ENCODE results near the gene VPS13D. TPM values are rescaled to one million over a fixed set of nuclear protein-coding genes. Genes with fewer than 3 reads are reported as not detected.

VPS13D gene
- total and polyA plus RNA-seq, 2 donors from 2014 or later, result 19.4 to 75.8 TPM

DNA sequence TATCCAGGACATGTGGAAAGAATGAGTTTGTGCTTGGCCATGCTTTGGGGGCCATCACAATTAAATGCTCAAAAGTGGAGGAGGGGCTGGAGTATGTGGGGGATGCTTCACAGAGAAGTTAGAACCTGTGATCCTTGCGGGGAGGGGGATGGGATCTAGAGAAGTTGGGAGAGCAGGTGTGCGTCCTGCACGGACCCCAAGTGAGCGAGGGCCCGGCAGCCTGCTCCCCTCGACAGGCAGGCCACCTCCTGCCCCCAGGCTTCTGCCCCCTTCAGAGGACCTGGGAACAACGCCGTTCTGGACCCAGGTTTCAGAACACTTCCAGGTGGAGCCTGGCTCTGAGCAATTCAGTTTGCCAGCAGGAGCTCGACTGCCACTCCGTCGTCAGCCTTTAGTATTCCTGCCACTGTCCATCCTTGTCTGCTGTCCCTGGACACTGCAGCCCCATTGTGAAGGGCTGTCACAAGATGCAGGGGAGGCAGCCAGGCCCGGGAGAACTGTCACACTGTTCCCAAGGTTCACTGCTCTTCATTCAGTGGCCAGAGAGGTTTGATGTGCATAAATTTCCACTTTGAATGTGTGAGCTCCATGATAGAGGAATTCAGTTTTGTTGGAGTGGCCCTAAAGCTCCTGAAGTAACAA lies 275.9 kb downstream of the VPS13D start:
- no peaks in the 10 kb centered on the region for H3K4me1 ChIP-seq (ENCODE audit: control insufficient read depth in 2 of 3, insufficient read depth in 2 of 3, low read depth in 1 of 3, low read length in 3 of 3)
- peak in 1 of 5 donors; percentile 55 for DNase-seq
- no peaks in the 10 kb centered on the region for H3K9me3 ChIP-seq (ENCODE audit: control insufficient read depth in 2 of 3, insufficient read depth in 1 of 3, low read length in 3 of 3)
- no peak overlapping the region for H3K27ac ChIP-seq (ENCODE audit: low read depth in 2 of 2, low read length in 2 of 2)
- no peaks in the 10 kb centered on the region for H3K27me3 ChIP-seq (ENCODE audit: control insufficient read depth, insufficient read depth, low read length)
- H3K36me3 ChIP-seq (ENCODE audit: control insufficient read depth in 2 of 3, insufficient read depth in 3 of 3, low read length in 3 of 3), result peaks cover 2 to 14% (median 11%) of the 10 kb centered on the region in 3 donors
- no peak for FAIRE-seq
- H3K9ac ChIP-seq (ENCODE audit: low read length in 3 of 3), result no peak overlapping the region
- no peak overlapping the region for H3K4me3 ChIP-seq (ENCODE audit: low read length in 3 of 3)
- intact Hi-C loops (cut with DNase I), result no loop called here
- TF ChIP-seq, protein P1, sequence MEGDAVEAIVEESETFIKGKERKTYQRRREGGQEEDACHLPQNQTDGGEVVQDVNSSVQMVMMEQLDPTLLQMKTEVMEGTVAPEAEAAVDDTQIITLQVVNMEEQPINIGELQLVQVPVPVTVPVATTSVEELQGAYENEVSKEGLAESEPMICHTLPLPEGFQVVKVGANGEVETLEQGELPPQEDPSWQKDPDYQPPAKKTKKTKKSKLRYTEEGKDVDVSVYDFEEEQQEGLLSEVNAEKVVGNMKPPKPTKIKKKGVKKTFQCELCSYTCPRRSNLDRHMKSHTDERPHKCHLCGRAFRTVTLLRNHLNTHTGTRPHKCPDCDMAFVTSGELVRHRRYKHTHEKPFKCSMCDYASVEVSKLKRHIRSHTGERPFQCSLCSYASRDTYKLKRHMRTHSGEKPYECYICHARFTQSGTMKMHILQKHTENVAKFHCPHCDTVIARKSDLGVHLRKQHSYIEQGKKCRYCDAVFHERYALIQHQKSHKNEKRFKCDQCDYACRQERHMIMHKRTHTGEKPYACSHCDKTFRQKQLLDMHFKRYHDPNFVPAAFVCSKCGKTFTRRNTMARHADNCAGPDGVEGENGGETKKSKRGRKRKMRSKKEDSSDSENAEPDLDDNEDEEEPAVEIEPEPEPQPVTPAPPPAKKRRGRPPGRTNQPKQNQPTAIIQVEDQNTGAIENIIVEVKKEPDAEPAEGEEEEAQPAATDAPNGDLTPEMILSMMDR (IDR thresholded peaks at IDR 0.05; ENCODE audit: borderline replicate concordance, extremely low read depth, insufficient read depth), result no peak

DNA sequence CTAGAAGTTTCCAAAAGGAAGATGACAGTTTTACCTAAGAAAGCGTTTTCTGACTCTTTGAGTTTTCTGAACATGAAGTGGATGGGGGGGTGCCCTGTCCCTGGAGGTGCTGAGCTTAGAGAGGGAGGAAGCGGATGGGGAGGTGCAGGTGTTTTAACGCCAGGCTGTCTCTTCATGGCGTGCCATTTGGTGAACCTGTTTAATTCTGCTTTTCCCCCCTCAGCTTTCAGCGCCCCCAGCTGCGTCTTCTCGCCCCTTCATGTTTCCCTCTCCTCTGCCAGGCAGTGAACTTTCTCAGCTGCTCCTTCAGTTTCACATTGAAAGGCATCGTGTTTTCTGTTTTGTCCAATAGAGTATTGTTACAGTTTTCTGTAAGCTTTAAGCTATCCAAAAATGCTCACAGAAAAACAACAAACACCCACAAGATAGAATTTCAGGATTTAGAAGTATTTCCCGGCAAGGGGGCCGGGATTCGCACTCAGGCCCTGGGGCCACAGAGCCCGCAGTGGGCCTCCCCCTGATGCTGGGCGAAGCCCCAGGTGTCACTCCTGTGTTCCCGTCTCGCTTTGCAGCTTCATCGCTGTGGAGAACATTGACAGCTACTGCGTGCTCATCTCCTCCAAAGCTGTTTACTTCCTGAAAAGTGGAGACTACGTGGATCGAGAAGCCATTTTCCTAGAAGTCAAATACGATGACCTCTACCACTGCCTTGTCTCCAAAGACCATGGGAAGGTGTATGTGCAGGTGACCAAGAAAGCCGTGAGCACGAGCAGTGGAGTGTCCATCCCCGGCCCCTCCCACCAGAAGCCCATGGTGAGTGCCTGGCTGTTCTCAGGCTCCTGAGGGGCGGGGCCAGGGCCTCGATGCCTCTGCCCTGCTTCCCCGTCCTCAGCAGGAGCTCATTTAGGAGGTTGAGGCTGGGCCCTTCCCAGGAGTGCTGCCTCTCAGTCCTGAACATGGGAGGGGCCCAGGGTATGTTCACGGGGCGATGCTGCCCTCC lies 276.8 kb downstream of the VPS13D start:
- intact Hi-C loops (cut with DNase I), result no loop called here
- TF ChIP-seq, protein P1 (IDR thresholded peaks at IDR 0.05; ENCODE audit: borderline replicate concordance, extremely low read depth, insufficient read depth), result no peak
- Histone ChIP-seq H3K9me3 (ENCODE audit: control insufficient read depth in 2 of 3, insufficient read depth in 1 of 3, low read length in 3 of 3) (no peaks in the 10 kb centered on the region), H3K9ac (ENCODE audit: low read length in 3 of 3) (no peak overlapping the region), H3K4me1 (ENCODE audit: control insufficient read depth in 2 of 3, insufficient read depth in 2 of 3, low read depth in 1 of 3, low read length in 3 of 3) (no peaks in the 10 kb centered on the region), H3K27me3 (ENCODE audit: control insufficient read depth, insufficient read depth, low read length) (no peaks in the 10 kb centered on the region), H3K36me3 (ENCODE audit: control insufficient read depth in 2 of 3, insufficient read depth in 3 of 3, low read length in 3 of 3) (peaks cover 2 to 14% (median 9%) of the 10 kb centered on the region in 3 donors), H3K4me3 (ENCODE audit: low read length in 3 of 3) (no peak overlapping the region), H3K27ac (ENCODE audit: low read depth in 2 of 2, low read length in 2 of 2) (no peak overlapping the region)
- DNase-seq (no peak), FAIRE-seq (no peak)

DNA sequence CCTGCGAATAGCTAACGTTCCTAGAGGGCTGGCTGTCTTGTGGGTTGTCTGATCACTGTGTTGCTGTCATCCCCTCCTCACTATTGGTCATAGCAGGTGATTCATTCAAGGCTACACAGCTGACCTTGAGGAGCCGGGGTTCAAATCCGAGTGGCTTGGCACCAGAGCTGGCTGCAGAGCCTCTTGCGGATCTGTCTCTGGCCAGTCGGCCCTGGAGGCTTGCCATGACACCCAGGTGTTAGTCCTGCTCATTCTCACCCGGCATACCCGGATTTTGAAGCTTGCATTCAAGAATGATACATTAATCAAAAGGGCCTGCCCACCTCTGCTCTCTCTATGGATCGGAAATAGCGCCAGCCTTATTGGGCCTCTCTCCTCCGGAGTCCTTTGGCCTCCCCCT lies 277.8 kb downstream of the VPS13D start:
- H3K27ac ChIP-seq (ENCODE audit: low read depth in 2 of 2, low read length in 2 of 2), result no peak overlapping the region
- no peaks in the 10 kb centered on the region for H3K9me3 ChIP-seq (ENCODE audit: control insufficient read depth in 2 of 3, insufficient read depth in 1 of 3, low read length in 3 of 3)
- no peak for FAIRE-seq
- H3K4me3 ChIP-seq (ENCODE audit: low read length in 3 of 3), result no peak overlapping the region
- H3K27me3 ChIP-seq (ENCODE audit: control insufficient read depth, insufficient read depth, low read length), result no peaks in the 10 kb centered on the region
- intact Hi-C loops (cut with DNase I), result no loop called here
- TF ChIP-seq, protein P1 (IDR thresholded peaks at IDR 0.05; ENCODE audit: borderline replicate concordance, extremely low read depth, insufficient read depth), result no peak
- no peak for DNase-seq
- no peaks in the 10 kb centered on the region for H3K4me1 ChIP-seq (ENCODE audit: control insufficient read depth in 2 of 3, insufficient read depth in 2 of 3, low read depth in 1 of 3, low read length in 3 of 3)
- peaks cover 2 to 14% (median 9%) of the 10 kb centered on the region in 3 donors for H3K36me3 ChIP-seq (ENCODE audit: control insufficient read depth in 2 of 3, insufficient read depth in 3 of 3, low read length in 3 of 3)
- no peak overlapping the region for H3K9ac ChIP-seq (ENCODE audit: low read length in 3 of 3)

Data from kidney (tissue), 14 donors.